Dedifferentiated amniotic fluid mesenchymal stem cell (primary cell): ENCODE results near the gene SPRY2.
"Not testable (repeated sequence)": the region's sequence is repeated elsewhere in the genome, so short reads cannot be mapped to it uniquely, and the experiment has no call there.

Experiments used
- DNase-seq: peaks from one replicate; pipeline ENCODE4 v3.0.0-alpha.2; 2016; ENCODE audit errors: extremely low spot score

The SPRY2 gene, protein sequence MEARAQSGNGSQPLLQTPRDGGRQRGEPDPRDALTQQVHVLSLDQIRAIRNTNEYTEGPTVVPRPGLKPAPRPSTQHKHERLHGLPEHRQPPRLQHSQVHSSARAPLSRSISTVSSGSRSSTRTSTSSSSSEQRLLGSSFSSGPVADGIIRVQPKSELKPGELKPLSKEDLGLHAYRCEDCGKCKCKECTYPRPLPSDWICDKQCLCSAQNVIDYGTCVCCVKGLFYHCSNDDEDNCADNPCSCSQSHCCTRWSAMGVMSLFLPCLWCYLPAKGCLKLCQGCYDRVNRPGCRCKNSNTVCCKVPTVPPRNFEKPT

DNA sequence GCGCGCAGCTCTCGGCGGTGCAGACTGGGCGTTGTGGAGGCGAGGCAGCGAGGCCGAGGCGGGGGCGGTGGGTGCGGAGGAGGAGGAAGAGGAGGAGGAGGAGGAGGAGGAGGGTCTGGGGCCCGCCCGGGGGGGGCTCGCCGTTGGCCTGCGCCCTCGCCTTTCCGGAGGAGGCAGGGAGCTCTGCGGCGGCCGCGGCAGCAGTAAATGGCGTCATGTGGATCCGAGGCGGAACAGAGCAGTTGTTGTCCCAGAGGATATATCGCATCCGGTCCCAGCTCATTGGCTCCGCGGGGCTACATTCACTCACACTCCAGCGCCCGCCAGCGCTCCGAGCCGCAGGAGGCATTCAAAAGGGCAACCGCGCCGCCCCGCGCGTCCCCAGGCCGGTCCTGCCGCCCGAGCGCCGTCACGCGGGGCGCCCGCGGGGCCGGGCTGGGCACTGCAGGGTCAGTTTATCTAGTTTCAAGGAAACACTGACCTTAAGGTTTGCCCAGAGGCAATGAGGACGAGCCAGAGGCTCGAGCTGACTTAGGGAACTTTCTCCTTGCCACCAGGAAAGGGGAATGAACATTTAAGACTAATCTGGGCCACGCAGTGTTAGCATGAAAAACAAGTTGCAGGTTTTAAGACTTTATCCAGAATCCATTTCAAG lies at the start of gene SPRY2:
Gene SPRY2 (minus strand): TSS at position 26 of the 655 bp plus-strand sequence. CDS start 3,421 bp downstream, outside the sequence.
- DNase-seq, result peak; percentile 97

DNA sequence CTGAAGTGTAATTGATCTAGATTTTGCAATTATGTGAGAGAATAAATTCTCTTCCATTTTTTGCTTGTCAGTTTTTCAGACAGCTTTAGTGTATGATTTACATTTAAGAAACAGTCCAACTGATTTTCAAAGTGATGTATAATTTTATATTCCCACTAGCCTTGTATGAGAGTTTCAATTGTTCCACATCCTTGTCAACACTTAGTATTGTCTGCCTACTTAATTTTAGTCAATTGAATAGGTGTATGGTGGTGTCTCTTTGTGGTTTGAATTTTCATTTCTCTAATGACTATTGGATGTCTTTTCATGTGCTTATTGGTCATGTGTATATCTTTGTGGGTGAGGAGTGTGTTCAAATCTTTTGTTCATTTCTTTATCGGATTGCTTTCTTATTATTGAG lies 49.4 kb upstream of the SPRY2 start:
- DNase-seq, result no peak

DNA sequence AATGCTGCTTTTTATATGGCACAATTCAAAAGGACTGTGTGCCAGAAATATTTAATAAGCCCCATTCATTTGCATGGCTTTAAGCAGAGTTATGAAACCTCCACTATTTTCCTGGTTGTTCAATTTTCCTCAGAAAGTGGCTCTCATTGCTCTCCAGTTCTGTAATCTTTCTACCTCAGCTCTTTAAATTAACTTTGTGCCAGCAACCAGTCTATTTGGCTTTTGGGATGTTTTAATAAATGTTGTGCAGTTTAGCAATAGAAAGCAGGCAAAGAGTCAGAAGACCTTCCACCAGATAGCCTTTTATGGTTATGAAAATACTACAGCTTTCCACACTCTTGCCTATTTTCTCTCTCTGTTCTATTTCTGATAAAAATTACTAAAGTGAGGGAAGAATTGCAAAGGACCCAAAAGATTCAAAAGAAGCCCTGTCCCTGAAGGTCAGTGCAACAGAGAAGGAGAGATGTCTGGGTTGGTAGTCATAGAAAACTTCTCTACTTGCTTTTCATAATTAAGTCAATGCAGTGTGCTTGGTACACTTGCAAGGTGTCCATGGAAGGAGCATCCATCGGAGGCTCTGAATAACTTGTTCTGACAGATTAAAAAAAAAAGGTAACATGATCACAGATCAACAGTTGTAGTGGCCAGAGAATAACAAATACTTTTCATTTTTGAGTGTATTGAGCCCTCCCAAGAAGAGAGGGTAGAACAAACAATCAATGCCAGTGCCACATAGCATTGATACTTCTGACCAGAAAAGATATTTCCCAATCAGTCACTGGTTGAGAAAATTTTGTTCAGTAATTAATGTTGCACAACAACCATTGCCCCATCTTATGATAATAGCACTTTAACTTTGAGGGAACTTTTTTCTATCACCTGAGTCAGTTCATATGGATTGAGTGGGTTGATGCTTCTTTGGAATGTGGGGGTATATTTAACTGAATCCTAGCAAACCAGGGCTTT lies 48.4 kb upstream of the SPRY2 start:
- no peak for DNase-seq

DNA sequence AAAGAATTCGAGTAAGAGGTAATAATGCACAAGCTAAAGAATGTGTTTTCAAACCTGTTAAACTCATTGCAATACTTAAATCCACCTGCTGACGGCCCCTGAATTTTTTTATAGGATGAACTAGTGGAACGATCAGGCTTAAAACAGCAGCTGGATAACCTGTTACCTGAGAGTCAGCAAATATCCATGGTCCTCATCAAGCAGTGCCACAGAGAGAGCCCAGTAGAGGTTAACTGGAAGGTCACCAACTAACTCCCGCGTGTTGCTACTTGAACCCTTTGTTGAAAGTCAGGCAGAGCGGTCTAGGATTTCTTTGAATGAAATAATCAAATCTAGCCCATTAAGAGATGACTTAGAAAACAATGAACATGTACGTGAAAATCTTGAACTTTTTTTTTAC lies 47.6 kb upstream of the SPRY2 start:
- DNase-seq, result no peak

DNA sequence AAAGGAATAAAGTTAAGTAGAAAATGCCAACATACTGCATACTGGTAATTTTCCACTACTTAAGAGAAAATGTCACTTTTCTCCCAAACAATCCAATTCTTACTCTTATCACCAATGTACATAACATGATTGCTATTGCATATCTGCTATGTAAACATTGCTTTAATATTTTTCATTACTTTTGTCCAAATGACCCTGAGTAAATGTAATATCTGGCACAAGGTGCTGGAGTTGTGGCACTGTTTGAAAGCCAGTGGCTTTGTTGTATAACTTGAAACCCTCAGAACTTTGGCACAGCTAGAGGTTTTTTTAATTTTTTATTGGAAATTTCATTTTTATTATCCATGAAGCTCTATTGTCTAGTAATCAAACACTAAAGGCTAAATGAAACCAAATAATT lies 45.7 kb upstream of the SPRY2 start:
- DNase-seq, result no peak

DNA sequence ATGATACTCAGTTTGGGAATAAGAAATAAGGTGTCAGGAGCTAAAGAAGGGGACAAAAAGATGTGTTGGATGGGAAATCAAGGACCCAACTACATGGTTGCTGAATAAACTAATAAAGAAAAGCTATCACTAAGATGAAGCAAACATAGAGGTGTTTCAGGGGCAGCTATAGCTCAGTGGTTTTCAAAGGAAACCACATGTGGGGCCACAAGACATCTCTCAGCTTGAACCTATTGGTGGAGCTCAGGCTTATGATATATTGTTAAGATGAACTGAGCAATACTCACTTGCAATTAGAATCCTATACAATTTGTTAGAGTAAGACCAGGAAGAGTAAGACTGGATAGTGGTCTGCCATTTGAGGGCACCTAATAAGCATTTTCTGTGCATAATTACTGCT lies 45.1 kb upstream of the SPRY2 start:
- DNase-seq, result no peak

DNA sequence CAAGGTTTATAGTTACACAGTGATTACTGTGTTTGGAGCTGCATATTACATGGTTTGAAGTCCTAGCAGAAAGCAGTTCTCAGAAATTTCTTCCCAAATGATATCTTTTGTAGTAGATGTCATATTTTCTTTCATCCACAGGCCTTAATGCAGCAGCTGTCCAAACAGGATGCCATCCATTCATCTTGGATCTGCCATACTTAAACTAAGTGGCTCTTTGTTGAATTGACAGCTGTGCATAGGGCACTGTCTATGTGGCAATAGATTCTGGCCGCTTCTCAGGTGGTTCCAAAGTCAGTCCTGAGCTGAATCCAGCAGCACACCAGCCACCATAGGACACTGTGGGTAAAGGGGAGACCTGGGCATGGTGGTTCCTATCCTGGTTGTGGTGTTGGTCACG lies 41.6 kb upstream of the SPRY2 start:
- no peak for DNase-seq

DNA sequence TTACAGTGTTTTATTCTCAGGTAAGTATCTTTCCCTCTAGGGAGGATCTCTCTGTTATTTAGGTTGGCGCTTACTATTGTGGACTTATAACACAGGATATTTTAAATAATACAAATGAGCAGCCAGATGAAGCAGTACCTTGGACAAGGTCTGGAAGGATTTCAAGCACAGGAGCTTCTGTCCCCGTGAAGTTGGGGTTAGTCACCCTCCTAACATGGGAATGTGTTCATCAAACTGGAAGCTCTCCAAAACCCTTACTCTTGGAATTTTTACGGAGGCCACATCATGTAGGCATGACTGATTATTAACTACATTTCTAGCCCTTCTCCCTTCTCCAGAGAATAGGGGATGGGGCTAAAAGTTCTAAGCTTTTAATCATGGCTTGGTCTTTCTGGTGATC lies 38.3 kb upstream of the SPRY2 start:
- no peak for DNase-seq

DNA sequence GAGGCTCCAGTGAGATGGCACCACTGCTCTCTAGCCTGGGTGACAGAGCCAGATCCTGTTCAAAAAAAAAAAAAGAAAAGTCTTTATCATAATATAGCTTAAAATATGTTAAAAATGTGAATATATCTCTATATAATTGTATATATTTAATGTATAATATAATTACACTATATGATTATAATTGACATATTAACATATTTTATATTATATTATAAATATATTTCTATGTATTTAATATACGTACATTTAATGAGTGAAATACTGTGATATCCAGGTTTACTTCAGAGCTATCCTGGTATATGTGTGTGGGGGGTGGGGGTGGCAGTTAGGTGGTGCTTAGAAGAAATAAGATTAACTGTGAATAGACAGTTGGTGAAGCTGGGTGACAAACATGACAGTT lies 35.6 kb upstream of the SPRY2 start:
- DNase-seq, result no peak

DNA sequence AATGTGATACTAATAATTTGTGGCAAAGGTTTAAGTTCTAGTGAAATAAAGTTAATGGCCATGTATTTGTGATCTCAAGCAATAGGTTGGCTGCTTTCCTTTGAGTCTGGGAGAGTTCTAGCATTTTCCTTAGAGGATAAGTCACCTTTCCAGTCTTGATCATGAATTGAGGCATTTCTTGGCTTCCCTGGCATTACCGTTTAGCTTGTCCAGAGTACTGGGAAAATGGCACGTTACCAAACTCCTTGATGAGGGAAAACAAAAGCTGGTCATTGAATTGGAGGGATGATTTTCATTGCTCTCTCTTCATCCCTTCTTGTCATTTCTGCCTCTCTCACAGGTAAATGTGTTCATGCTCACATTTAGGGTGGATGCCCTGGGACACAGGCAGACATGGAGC lies 34.0 kb upstream of the SPRY2 start:
- no peak for DNase-seq

DNA sequence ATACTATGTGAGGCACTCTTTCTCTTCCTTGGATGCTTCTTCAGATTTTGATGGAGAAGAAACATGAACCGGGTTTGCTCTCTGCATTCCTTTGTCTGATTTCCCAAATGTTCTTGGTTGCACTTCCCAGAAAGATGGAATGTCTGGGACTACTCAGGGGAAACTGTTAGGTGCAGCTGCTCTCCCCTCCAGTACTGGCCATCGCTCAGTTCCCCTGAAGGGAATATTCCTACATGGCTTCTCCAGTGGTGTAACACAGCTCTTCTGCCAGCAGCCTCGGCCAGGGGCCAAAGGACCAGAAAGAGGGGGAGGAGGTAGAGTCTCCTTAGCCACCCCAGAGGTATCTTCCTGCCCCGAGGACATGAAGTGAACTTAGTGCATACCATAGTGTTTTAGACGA lies 33.5 kb upstream of the SPRY2 start:
- DNase-seq, result no peak

DNA sequence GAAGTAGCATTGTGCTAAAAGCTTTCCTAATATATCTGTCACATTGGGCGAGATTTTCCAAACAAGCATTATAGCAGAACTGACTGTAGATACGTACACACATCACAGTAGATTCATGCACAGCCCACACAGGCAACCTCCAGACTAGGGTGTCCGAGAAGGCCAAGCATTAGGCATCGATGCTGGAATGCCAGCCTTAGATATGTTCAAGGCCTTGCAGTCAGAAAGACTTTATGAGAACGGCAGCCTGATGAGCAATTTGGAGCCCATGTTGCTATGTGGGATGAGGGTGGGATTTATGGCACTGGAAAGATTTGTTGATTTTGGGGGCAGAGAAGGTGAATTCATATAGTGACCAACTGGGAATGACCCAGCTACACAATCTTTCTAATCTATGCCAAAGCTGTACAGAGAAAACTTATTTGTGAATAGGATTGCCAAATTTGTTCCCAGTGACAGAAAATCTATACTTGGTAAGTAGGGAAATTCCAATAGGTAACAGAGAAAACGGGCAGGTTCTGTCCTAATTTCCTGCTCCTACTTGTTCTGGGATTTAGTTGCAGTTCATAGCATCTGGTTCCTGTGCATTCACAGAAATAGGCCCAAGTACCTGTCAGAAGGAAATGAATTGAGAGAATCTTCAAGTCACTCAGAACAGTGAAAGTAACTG lies 31.0 kb upstream of the SPRY2 start:
- no peak for DNase-seq

DNA sequence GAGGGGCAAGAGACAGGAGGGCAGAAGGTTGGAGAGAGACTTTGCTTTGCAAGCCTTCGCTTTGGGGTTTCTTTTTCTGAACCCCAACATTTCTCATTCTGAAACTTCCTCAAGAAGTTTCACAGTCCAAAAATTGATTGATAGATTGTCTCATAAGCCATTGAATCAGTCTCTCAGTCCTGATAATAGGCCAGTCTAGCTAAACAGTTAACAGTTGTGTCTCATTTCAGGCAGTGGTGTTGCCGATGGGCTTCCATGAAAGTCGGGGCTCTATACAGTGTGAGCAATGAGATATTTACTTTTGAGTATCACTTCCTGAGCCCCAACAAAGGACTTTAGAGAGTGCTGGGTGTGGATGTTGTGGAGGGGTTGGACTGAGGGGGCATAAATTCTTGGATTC lies 26.5 kb upstream of the SPRY2 start:
- no peak for DNase-seq

DNA sequence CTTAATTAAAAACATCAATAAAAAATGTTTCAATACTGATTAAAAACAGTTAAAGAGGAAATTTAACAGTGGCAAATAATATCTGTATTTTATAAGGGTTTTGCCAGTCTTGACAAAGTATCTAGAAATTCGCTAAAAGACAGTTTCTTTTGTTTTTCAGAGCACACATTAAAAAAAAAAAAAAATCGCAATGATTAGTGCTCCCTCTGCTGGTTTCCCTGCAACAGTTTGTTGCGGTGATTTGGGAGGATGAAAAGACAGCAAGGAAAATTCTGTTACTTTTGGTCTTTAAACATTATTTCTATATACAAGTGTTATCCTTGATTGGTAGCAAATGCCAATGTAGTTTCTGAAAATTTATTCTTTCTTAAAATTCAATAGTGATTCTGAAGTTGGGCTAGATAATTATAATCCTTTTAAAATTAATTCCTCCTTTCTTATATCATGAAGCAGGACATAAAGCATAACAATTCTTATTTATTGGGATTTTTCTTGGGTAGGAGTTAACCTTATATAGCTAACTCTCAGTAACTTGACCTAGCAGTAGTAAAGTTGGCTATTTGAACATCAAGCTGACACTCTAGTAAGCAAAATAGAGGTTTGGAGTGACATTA lies 23.1 kb upstream of the SPRY2 start:
- DNase-seq, result peak; percentile 55

DNA sequence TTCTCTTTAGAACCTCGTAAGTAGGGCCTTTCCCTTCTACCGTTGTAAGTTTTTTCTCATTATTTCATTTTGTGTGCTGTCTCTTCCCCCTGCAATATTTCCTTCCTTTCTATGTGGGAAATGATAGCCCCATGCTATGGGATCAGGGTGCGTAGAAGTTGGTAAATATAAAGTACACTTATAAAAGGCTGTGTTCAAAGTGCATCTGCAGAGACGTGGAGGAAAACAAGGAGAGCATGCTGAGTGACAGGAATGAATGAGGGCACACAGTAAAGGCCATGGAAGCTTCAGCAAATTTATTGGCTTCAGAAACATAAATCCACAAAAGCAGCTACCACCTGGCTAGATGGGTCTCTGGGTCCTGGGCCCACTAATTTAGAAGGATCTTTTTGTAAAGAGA lies 21.6 kb upstream of the SPRY2 start:
- DNase-seq, result no peak

DNA sequence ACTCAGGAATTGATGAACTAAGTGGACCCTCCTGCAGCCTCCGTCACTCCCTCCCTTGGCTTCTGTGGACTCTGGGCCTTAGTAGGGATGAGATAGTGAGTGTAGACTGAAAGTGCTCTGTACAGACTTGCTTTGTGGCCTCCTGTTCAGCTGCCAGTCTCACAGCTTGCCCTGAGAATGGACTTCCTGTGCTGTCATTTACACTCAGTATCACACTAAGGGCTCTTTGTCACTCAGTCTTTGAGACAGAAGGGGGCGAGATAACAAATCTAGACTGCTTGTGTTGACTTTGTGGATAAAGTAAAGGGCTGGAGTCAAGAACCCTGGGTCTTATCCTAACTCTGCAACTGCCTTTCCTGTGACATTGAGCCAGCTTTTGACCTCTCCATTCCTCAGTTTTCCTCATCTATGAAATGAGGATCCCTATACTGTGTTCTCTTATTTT lies 21.0 kb upstream of the SPRY2 start:
- no peak for DNase-seq

DNA sequence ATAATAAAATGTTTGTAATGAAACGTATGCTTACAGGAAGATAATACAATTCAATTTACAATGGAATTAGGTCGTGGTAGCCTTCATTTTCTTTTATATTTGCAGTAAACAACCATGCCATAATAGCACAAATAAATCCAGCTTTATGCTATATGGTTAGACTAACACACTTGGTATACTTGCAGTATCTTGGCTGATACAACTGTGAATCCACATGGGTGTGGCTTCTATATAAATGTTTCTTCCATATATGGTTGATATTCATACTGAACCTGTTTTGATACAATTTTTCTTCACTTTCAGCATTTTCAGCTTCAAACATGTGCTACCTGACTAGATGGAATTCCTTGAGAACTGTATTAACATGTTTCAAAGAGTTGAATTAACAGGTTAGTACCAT lies 20.4 kb upstream of the SPRY2 start:
- DNase-seq, result no peak

DNA sequence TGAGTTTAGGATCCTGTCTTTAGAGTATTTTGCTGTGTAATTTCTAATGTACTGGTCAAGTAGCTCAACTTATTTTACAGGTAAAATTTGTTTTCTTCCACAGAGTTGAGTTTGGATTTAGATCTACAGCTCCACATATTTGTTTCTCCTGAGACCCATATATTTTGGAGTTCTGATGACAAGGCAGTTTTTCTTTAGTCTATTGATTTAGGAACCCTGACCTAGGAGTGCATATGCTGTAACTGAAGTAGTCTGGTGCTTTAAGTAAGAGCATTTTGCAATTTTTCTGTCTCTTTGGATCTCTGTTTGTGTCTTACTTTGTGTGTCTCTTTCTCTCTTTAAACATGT lies 19.5 kb upstream of the SPRY2 start:
- DNase-seq, result no peak

DNA sequence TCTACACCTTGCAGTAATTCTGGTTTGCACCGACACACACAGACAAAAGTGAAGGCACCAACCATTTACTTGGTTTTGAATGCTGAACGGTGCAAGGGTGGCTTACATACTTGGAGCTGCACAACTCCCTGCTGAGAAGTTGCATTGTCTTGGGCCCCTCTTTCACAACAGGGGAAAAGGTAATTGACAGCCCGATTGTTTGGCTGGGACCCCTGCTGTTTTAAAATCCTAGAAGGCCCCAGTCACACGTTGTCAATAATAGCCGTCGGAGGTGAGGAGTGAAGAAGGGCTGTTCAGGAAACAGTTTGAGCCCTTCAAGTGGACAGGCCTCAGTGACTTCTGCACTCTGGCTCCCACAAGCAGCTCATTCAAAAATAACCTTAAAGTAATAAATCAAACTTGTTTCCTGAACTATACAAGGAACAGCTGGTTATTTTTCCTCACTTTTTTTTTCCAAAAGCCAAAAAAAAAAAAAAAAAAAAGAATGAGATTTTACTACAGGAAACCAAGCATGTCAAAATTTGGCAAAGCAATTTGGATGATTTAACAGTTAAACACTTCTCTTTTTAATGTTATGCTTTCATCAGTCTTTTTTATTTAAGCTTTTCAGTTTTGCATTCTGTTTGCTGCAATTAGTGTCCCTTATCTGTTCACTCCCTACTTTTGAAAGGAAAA lies 19.0 kb upstream of the SPRY2 start:
- DNase-seq, result no peak

DNA sequence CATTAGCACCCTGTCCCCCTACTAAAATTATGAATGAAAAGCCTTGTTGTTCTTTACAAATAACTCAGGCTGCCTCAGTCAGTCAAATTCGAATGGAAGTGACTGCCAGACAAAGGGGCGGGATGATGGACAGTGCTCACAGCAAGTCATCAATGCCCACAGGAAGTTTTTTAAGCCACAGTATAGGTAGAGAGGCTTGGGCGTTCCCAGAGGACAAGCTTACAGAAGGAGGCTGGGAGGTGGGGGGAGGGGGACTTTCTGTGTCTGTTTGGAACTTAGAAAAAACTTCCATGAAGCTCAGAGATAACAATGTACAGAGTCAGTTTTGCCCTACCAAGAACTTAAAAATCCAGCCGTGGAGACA lies 18.5 kb upstream of the SPRY2 start:
- no peak for DNase-seq

DNA sequence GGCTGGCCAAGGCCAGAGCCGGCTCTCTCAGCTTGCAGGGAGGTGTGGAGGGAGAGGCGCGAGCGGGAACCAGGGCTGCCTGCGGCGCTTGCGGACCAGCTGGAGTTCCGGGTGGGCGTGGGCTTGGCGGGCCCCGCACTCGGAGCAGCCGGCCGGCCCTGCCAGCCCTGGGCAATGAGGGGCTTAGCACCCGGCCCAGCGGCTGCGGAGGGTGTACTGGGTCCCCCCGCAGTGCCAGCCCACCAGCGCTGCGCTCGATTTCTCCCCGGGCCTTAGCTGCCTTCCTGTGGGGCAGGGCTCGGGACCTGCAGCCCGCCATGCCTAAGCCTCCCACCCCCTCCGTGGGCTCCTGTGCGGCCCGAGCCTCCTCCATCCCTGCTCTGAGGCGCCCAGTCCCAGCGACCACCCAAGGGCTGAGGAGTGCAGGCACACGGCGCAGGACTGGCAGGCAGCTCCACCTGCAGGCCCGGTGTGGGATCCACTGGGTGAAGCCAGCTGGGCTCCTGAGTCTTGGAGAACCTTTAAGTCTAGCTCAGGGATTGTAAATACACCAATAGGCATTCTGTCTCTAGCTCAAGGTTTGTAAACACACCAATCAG lies 14.7 kb upstream of the SPRY2 start:
- DNase-seq, result not testable (repeated sequence)
